Effector memory CD4-positive, alpha-beta T cell (primary cell): Measurements from ENCODE around the gene STOML1.
A peak's percentile ranks its signal among the peaks of the same experiment; 100 is the strongest.

ENCODE experiments used
- DNase-seq, 3 donors: peaks; one replicate each; pipeline ENCODE4 v3.0.0-alpha.2; 2020
- H3K27ac ChIP-seq: 2 replicates; pipeline ENCODE4 v1.7.0; 2013; ENCODE audit warnings: mild to moderate bottlenecking, low read length, moderate library complexity; ENCODE audit not compliant: insufficient read depth, poor library complexity, severe bottlenecking
- H3K27me3 ChIP-seq: replicated peaks from 2 replicates; pipeline ENCODE4 v1.7.0; 2013; ENCODE audit warnings: mild to moderate bottlenecking, low read length; ENCODE audit not compliant: insufficient read depth, control insufficient read depth, poor library complexity, severe bottlenecking
- H3K36me3 ChIP-seq: 2 replicates; pipeline ENCODE4 v1.7.0; 2013; ENCODE audit warnings: mild to moderate bottlenecking, low read length, moderate library complexity; ENCODE audit not compliant: control insufficient read depth, insufficient read depth
- H3K4me1 ChIP-seq: 2 replicates; pipeline ENCODE4 v1.7.0; 2013; ENCODE audit warnings: low read length, mild to moderate bottlenecking; ENCODE audit not compliant: control insufficient read depth, insufficient read depth, poor library complexity, severe bottlenecking
- H3K4me3 ChIP-seq: 2 replicates; pipeline ENCODE4 v1.7.0; 2013; ENCODE audit warnings: low read length, low read depth, mild to moderate bottlenecking; ENCODE audit not compliant: insufficient read depth, poor library complexity, severe bottlenecking
- H3K9me3 ChIP-seq: 2 replicates; pipeline ENCODE4 v1.7.0; 2013; ENCODE audit warnings: mild to moderate bottlenecking, low read length, moderate library complexity; ENCODE audit not compliant: control insufficient read depth

Gene STOML1

GRCh38 chr15:74019734-74020133 is 27.6 kb upstream of the STOML1 start:
- H3K4me1 ChIP-seq, result peaks cover 4% of the 10 kb centered on the region
- no peak for DNase-seq
- H3K9me3 ChIP-seq, result no peaks in the 10 kb centered on the region
- peaks cover 27% of the 10 kb centered on the region for H3K36me3 ChIP-seq
- H3K27me3 ChIP-seq, result no peaks in the 10 kb centered on the region
- H3K27ac ChIP-seq, result no peak overlapping the region
- no peak overlapping the region for H3K4me3 ChIP-seq

DNA sequence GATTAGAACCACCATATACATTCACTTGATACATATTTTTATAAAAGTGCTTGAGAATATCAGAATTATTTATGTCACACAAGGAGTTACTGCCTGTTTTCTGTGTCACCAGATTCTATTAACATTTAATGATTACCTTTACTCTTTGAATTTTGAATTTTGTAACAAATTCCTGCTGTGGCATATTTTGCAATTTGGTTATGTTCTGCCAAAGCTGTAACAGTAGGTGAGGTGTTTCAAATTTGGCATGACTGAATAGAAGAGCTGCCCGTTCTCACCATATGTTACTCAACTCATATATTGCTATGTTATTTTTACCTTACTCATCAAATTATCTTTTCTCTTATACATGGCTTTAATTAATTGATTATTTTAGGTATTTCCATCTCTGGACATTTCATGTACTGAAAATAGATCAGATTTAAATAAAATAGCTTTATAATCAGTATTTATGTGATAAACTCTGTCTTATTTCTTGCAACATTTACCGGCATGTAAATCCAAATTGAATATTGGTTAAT is 21.3 kb upstream of the STOML1 start:
- no peaks in the 10 kb centered on the region for H3K27me3 ChIP-seq
- DNase-seq, result no peak

GRCh38 chr15:74011610-74012009 is 19.5 kb upstream of the STOML1 start:
- peaks cover 4% of the 10 kb centered on the region for H3K36me3 ChIP-seq
- no peak overlapping the region for H3K4me3 ChIP-seq

More for the DNA sequence above, 21.3 kb upstream of the STOML1 start:
- Histone ChIP-seq H3K4me3 (no peak overlapping the region), H3K9me3 (no peaks in the 10 kb centered on the region), H3K27ac (no peak overlapping the region), H3K4me1 (no peaks in the 10 kb centered on the region), H3K36me3 (no peaks in the 10 kb centered on the region)

DNA sequence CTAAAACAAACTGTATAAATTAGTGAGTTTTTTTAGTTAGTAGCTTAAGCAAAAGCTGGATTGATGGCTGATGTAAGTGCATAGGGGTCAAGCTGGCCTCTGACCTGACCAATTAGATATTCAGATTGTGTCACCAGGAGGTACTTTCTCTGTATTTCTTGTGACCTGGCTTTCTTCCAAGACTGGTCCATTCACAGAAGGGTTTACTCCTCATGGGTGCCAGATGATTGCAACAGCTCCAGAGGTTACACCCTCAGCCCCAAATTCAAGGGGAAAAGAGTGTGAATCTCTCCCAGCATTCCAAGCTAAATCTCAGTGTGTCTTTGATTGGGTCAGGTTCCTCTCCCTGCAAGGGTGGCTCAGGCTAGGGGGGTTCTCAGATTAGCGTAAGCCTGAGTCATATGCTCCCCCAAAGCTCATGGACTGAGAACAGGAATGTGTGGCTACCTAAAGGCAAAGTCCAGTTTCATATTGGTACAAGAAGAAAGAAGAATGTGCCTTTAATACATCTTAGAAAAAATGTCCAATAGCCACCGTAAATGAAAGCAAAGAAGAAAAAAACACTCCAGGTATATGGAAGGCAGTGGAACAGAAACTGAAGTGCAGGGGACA is 18.9 kb upstream of the STOML1 start:
- Histone ChIP-seq H3K27ac (no peak overlapping the region), H3K4me3 (no peak overlapping the region), H3K36me3 (peaks cover 4% of the 10 kb centered on the region), H3K9me3 (no peaks in the 10 kb centered on the region), H3K27me3 (no peaks in the 10 kb centered on the region), H3K4me1 (no peaks in the 10 kb centered on the region)
- no peak for DNase-seq

More at GRCh38 chr15:74011610-74012009, 19.5 kb upstream of the STOML1 start:
- no peaks in the 10 kb centered on the region for H3K9me3 ChIP-seq
- DNase-seq, result no peak
- no peaks in the 10 kb centered on the region for H3K4me1 ChIP-seq
- no peaks in the 10 kb centered on the region for H3K27me3 ChIP-seq
- H3K27ac ChIP-seq, result no peak overlapping the region

DNA sequence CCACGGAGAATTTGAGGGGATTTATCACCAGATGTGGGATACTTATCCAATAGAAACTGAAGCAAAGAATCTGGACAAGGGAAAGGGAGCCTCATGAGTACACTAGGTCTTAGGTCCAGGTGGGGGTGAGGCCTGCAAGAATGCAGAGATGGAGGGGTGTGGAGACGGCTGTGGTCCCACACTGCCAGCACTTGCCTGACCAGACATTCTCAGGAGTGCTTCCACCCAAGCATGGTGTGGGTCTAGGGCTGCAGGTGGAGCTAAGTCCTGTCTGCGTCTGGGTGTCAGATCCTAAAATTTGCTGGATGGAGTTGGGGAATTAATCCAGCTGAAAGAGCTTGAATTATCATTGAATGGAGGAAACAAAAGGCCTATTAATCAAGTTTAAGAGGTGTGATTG is 16.8 kb upstream of the STOML1 start:
- H3K27ac ChIP-seq, result no peak overlapping the region
- H3K4me3 ChIP-seq, result no peak overlapping the region
- H3K27me3 ChIP-seq, result no peaks in the 10 kb centered on the region
- DNase-seq, result no peak
- H3K36me3 ChIP-seq, result peaks cover 4% of the 10 kb centered on the region
- H3K4me1 ChIP-seq, result no peaks in the 10 kb centered on the region
- H3K9me3 ChIP-seq, result no peaks in the 10 kb centered on the region

DNA sequence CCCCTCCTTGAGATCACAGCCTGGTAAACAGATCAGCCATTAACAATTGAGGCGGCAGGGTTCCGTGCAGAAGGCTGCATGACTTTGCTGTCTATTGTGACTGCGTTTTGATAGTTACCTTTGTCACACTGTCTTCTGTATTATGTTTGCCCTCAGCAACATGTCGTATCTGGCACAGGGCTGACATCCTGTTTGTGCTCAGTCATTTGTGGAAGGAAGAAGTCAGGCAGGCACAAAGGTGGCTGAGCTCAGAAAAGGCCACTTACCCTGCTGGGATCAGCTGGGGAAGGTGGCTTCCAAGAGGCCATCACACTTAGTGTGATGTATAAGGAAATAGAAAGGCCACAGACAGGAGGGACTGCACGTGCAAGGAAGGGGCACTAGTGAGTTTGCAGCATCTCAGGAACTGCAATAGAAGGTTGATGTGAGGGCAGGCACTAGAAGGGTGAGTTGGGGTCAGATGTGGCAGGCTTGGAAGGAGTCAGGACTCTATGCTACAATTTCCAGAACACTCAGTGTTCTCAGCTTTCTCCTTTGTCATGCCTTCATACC is 15.8 kb upstream of the STOML1 start:
- no peaks in the 10 kb centered on the region for H3K27me3 ChIP-seq
- no peak for DNase-seq
- H3K4me3 ChIP-seq, result no peak overlapping the region
- no peaks in the 10 kb centered on the region for H3K9me3 ChIP-seq
- no peak overlapping the region for H3K27ac ChIP-seq
- peaks cover 4% of the 10 kb centered on the region for H3K36me3 ChIP-seq
- H3K4me1 ChIP-seq, result no peaks in the 10 kb centered on the region

DNA sequence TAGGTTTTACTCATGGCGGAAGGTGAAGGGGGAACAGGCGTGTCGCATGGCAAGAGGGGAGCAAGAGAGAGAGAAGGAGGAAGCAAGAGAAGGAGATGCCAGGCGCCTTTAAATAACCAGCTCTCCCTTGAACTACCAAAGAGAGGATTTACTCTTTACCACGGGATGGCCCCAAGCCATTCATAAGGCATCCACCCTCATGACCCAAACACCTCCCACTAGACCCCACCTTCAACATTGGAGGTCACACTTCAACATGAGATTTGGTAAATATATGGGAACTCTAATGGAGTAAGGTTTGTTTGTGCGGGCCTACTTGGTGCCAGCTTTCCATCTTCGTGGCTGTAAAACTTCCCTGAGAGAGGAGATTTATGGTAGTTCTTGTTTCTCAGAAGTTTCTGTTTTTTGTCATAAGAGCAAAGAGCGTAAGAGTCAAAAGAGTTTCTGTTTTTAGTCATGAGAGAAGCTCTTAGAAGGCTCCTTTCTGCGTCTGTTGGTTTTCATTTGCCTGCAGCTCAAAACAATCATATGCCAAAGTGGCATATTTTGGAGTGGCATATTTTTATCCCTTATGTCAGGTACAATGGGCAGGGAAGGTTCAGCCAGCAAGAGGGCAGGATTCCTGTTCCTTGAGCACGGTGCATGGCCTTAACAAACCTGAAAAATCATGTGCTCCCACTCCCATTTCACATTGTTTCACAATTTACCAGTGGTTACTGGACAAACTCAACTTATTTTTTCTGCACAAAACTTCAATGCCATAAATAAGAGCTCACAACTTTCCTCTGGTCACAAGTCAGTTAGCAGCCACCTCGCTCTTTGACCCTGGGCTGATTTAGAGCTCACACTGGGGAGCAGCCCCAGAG is 14.9 kb upstream of the STOML1 start:
- no peaks in the 10 kb centered on the region for H3K27me3 ChIP-seq
- no peaks in the 10 kb centered on the region for H3K9me3 ChIP-seq
- H3K4me3 ChIP-seq, result no peak overlapping the region
- no peaks in the 10 kb centered on the region for H3K4me1 ChIP-seq
- H3K36me3 ChIP-seq, result peaks cover 4% of the 10 kb centered on the region
- no peak overlapping the region for H3K27ac ChIP-seq
- no peak for DNase-seq

DNA sequence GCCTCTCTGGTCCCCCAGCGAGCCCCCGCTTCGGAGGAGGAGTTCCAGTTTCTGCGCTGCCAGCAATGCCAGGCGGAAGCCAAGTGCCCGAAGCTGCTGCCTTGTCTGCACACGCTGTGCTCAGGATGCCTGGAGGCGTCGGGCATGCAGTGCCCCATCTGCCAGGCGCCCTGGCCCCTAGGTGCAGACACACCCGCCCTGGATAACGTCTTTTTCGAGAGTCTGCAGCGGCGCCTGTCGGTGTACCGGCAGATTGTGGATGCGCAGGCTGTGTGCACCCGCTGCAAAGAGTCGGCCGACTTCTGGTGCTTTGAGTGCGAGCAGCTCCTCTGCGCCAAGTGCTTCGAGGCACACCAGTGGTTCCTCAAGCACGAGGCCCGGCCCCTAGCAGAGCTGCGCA is 5.9 kb upstream of the STOML1 start:
- no peak for DNase-seq
- peaks cover 19% of the 10 kb centered on the region for H3K36me3 ChIP-seq
- H3K27me3 ChIP-seq, result no peaks in the 10 kb centered on the region
- H3K4me1 ChIP-seq, result peaks cover 30% of the 10 kb centered on the region
- no peaks in the 10 kb centered on the region for H3K9me3 ChIP-seq
- H3K27ac ChIP-seq, result no peak overlapping the region
- H3K4me3 ChIP-seq, result no peak overlapping the region

GRCh38 chr15:73996939-73997338 is 4.8 kb upstream of the STOML1 start:
- peaks cover 19% of the 10 kb centered on the region for H3K36me3 ChIP-seq
- H3K9me3 ChIP-seq, result no peaks in the 10 kb centered on the region
- H3K4me3 ChIP-seq, result peak overlapping the region; percentile 22
- peak in 1 of 3 donors; percentile 23 for DNase-seq
- no peaks in the 10 kb centered on the region for H3K27me3 ChIP-seq
- peak overlapping the region; percentile 91 for H3K27ac ChIP-seq
- H3K4me1 ChIP-seq, result peaks cover 37% of the 10 kb centered on the region

DNA sequence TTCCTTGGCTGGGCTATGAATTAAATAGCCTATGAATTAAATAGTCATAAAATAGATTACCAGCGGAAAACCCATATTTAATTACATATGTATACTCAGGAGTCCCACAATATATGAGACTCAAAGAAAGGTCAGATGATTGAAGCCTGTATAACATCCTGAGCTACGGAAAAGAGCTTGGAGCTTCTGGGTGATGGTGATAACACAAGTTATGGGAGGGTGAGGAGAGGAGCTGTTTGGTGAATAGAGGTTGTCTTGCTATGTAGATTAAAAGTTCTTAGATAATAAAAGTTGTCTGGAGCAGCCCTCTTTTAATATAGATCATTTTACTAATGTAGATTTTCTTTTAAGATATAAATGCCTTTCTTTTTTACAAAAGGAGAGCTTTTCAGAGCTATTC is 4.2 kb upstream of the STOML1 start:
- Histone ChIP-seq H3K9me3 (no peaks in the 10 kb centered on the region), H3K4me1 (peaks cover 42% of the 10 kb centered on the region), H3K36me3 (peaks cover 14% of the 10 kb centered on the region), H3K4me3 (peak overlapping the region; percentile 10), H3K27ac (peak overlapping the region; percentile 91), H3K27me3 (no peaks in the 10 kb centered on the region)
- no peak for DNase-seq
